ENCODE results near the gene PSEN1. TPM values are rescaled to one million over a fixed set of nuclear protein-coding genes. Genes with fewer than 3 reads are reported as not detected.

Gene PSEN1
- total RNA-seq, 4 donors from 2014 or later, result 39.6 to 77.6 (median 47.4) TPM

GRCh38 chr14:73263606-73264005, 127.3 kb downstream of the PSEN1 start:
- Histone ChIP-seq H3K36me3 (peaks cover 0 to 97% (median 0%) of the 10 kb centered on the region in 3 donors), H3K27ac (no peak overlapping the region), H3K4me1 (peaks cover 0 to 6% (median 0%) of the 10 kb centered on the region in 4 donors), H3K9me3 (no peaks in the 10 kb centered on the region), H3K4me3 (no peak overlapping the region), H3K27me3 (no peaks in the 10 kb centered on the region)
- no peak for DNase-seq (ENCODE audit: low spot score in 2 of 2)
- 81 to 90% methylated on average over 7 of the region's 7 CpGs for WGBS, 2 donors
- no peak for TF ChIP-seq POLR2A (IDR thresholded peaks at IDR 0.05)
- TF ChIP-seq EP300 (IDR thresholded peaks at IDR 0.05), result no peak
- TF ChIP-seq CTCF (IDR thresholded peaks at IDR 0.05), result no peak

- DNase-seq (ENCODE audit: low spot score in 2 of 2), result no peak
- Histone ChIP-seq H3K27me3 (no peaks in the 10 kb centered on the region), H3K4me3 (no peak overlapping the region), H3K9me3 (no peaks in the 10 kb centered on the region), H3K27ac (peak overlapping the region in 1 of 4 donors; percentile 25), H3K36me3 (peaks cover 0 to 93% (median 0%) of the 10 kb centered on the region in 3 donors), H3K4me1 (peaks cover 0 to 10% (median under 1%) of the 10 kb centered on the region in 4 donors)
- WGBS, 2 donors, result 83 to 91% methylated on average over 20 to 23 of the region's 23 CpGs
- TF ChIP-seq POLR2A (IDR thresholded peaks at IDR 0.05), result no peak
- no peak for TF ChIP-seq CTCF (IDR thresholded peaks at IDR 0.05)
- TF ChIP-seq EP300 (IDR thresholded peaks at IDR 0.05), result no peak
Observed at GRCh38 chr14:73264080-73264884, 128.0 kb downstream of the PSEN1 start.

GRCh38 chr14:73264885-73265720, 128.8 kb downstream of the PSEN1 start:
- peaks cover 0 to 19% (median 7%) of the 10 kb centered on the region in 4 donors for H3K4me1 ChIP-seq
- H3K4me3 ChIP-seq, result no peak overlapping the region
- peak overlapping the region in 1 of 4 donors; percentile 25 for H3K27ac ChIP-seq
- no peaks in the 10 kb centered on the region for H3K9me3 ChIP-seq
- TF ChIP-seq CTCF (IDR thresholded peaks at IDR 0.05), result no peak
- DNase-seq (ENCODE audit: low spot score in 2 of 2), result no peak
- H3K27me3 ChIP-seq, result no peaks in the 10 kb centered on the region
- 78 to 82% methylated on average over 17 to 18 of the region's 18 CpGs for WGBS, 2 donors
- H3K36me3 ChIP-seq, result peaks cover 0 to 85% (median 0%) of the 10 kb centered on the region in 3 donors

- H3K36me3 ChIP-seq, result peaks cover 0 to 81% (median 0%) of the 10 kb centered on the region in 3 donors
Observed at GRCh38 chr14:73265721-73266046, 129.4 kb downstream of the PSEN1 start.

More at GRCh38 chr14:73265721-73266046, 129.4 kb downstream of the PSEN1 start:
- Histone ChIP-seq H3K9me3 (no peaks in the 10 kb centered on the region), H3K27me3 (no peaks in the 10 kb centered on the region), H3K4me3 (no peak overlapping the region), H3K4me1 (peaks cover 0 to 22% (median 8%) of the 10 kb centered on the region in 4 donors), H3K27ac (no peak overlapping the region)
- WGBS, 2 donors, result 92 to 94% methylated on average over 3 of the region's 3 CpGs
- DNase-seq (ENCODE audit: low spot score in 2 of 2), result no peak
- TF ChIP-seq POLR2A (IDR thresholded peaks at IDR 0.05), result no peak
- no peak for TF ChIP-seq CTCF (IDR thresholded peaks at IDR 0.05)

Measured in tibial nerve (tissue), 4 donors.